ENCODE data around the gene OR6P1.

DNA sequence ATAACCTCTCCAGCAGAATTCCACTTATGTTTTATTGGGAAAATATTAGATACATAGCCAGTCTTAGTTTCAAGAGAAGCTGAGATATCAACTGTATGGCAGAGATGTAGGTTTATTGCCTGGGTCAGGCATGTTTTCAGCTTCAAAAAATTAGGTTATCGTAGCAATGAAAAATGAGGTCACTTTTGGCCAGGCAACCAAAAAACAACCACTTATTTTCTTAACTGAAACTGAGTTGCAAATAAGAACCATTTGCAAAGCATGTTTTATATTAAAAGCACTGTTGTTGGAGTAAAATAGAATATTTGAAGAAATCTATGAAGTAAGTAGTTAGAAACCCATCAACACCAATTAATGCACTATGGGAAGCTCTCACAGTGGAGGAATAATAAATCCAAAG, 10.7 kb downstream of the OR6P1 start:
- TF ChIP-seq, protein P1, sequence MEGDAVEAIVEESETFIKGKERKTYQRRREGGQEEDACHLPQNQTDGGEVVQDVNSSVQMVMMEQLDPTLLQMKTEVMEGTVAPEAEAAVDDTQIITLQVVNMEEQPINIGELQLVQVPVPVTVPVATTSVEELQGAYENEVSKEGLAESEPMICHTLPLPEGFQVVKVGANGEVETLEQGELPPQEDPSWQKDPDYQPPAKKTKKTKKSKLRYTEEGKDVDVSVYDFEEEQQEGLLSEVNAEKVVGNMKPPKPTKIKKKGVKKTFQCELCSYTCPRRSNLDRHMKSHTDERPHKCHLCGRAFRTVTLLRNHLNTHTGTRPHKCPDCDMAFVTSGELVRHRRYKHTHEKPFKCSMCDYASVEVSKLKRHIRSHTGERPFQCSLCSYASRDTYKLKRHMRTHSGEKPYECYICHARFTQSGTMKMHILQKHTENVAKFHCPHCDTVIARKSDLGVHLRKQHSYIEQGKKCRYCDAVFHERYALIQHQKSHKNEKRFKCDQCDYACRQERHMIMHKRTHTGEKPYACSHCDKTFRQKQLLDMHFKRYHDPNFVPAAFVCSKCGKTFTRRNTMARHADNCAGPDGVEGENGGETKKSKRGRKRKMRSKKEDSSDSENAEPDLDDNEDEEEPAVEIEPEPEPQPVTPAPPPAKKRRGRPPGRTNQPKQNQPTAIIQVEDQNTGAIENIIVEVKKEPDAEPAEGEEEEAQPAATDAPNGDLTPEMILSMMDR (IDR thresholded peaks at IDR 0.05) = no peak
- TF ChIP-seq POLR2A (IDR thresholded peaks at IDR 0.05) (no peak), EP300 (IDR thresholded peaks at IDR 0.05) (no peak)
